Measurements from ENCODE around the gene PPBP. TPM values are rescaled to one million over a fixed set of nuclear protein-coding genes. Genes with fewer than 3 reads are reported as not detected.

PPBP gene
- polyA plus RNA-seq, 6 donors from 2014 or later, result 32.9 to 154 (median 84.7) TPM

Other genes starting within 250 kb of the PPBP start
- 1 to 10 TPM in 2 of 6 donors, under 1 TPM in 2, not detected in 2; 0.21 to 4.5 (median 0.77) TPM for gene CXCL8, start 247.6 kb downstream of the PPBP start, polyA plus RNA-seq (ENCODE audit: low read depth in 6 of 6)
- not detected for gene CXCL6, start 151.5 kb downstream of the PPBP start, polyA plus RNA-seq (ENCODE audit: low read depth in 6 of 6)
- gene PF4V1, start 134.9 kb downstream of the PPBP start, polyA plus RNA-seq (ENCODE audit: low read depth in 6 of 6), result 1 to 10 TPM in 4 of 6 donors, not detected in 2; 1.2 to 6.6 (median 5.1) TPM
- gene CXCL1, start 118.8 kb downstream of the PPBP start, polyA plus RNA-seq (ENCODE audit: low read depth in 6 of 6), result not detected
- gene PF4, start 6.2 kb downstream of the PPBP start, polyA plus RNA-seq (ENCODE audit: low read depth in 6 of 6), result 10 to 100 TPM; 10.2 to 78.8 (median 34.5) TPM
- under 1 TPM in 5 of 6 donors, not detected in 1; 0.21 to 0.53 (median 0.35) TPM for gene CXCL5, start 10.5 kb upstream of the PPBP start, polyA plus RNA-seq (ENCODE audit: low read depth in 6 of 6)
- not detected for gene CXCL3, start 50.5 kb upstream of the PPBP start, polyA plus RNA-seq (ENCODE audit: low read depth in 6 of 6)
- gene CXCL2, start 111.0 kb upstream of the PPBP start, polyA plus RNA-seq (ENCODE audit: low read depth in 6 of 6), result not detected
- gene MTHFD2L, start 169.9 kb upstream of the PPBP start, polyA plus RNA-seq (ENCODE audit: low read depth in 6 of 6), result 10 to 100 TPM in 2 of 6 donors, 1 to 10 TPM in 4; 6.6 to 19.6 (median 8.1) TPM